Measurements from ENCODE around the gene SMCO2. TPM values are rescaled to one million over a fixed set of nuclear protein-coding genes. Genes with fewer than 3 reads are reported as not detected.

The SMCO2 gene
- total RNA-seq, 1 experiment from 2014 or later = 0.20 TPM

- H4K8ac ChIP-seq (replicated peaks; ENCODE audit: insufficient read length, low read depth, low read length) = no peak overlapping the region
Measured at GRCh38 chr12:27434673-27435565, 11.6 kb upstream of the SMCO2 start.

More at GRCh38 chr12:27434673-27435565, 11.6 kb upstream of the SMCO2 start:
- H2BK5ac ChIP-seq (ENCODE audit: insufficient read length, low read length) = no peak overlapping the region
- H4K91ac ChIP-seq (ENCODE audit: insufficient read length, low read depth, low read length) = no peak overlapping the region
- H3K79me1 ChIP-seq (ENCODE audit: insufficient read depth, low read depth, low read length, poor library complexity, severe bottlenecking) = no peaks in the 10 kb centered on the region
- no peak overlapping the region for H3K9ac ChIP-seq (ENCODE audit: extremely low read depth, insufficient read length, low read length)
- no peaks in the 10 kb centered on the region for H3K9me3 ChIP-seq (ENCODE audit: control insufficient read depth, low read depth, low read length)
- no peaks in the 10 kb centered on the region for H3K23me2 ChIP-seq (ENCODE audit: insufficient read length, low read depth, low read length, poor library complexity, severe bottlenecking)
- no peak overlapping the region for H3K4me2 ChIP-seq (ENCODE audit: insufficient read depth, insufficient read length, low read length)
- peaks cover 16 to 22% of the 10 kb centered on the region in 2 experiments for H3K9me3 Mint-ChIP-seq
- H3K79me2 ChIP-seq (ENCODE audit: insufficient read depth, low read length) = no peaks in the 10 kb centered on the region
- peaks cover 17 to 29% of the 10 kb centered on the region in 2 experiments for H3K4me1 Mint-ChIP-seq
- H3K27me3 ChIP-seq (ENCODE audit: insufficient read depth, low read length) = no peaks in the 10 kb centered on the region
- no peak for DNase-seq
- H2AFZ ChIP-seq (ENCODE audit: low read length) = no peak overlapping the region
- H2AK5ac ChIP-seq (ENCODE audit: insufficient read length, low read length) = no peak overlapping the region
- WGBS (ENCODE audit: extremely low coverage, insufficient read length, low lambda C conversion rate) = no CpG with 5 or more reads among the region's 6 CpGs
- no peak overlapping the region for H3T11ph ChIP-seq (ENCODE audit: low read length)
- peaks cover 13% of the 10 kb centered on the region for H3K27me3 Mint-ChIP-seq (ENCODE audit: low read depth)
- H4K5ac ChIP-seq (ENCODE audit: insufficient read length, low read depth, low read length) = no peak overlapping the region
- no peak overlapping the region for H3K18ac ChIP-seq (ENCODE audit: insufficient read length, low read depth, low read length)
- no peaks in the 10 kb centered on the region for H4K20me1 ChIP-seq (ENCODE audit: control insufficient read depth, insufficient read depth, insufficient read length)
- no peak overlapping the region for H3K27ac ChIP-seq (ENCODE audit: insufficient read length, low read depth, low read length)
- H2BK12ac ChIP-seq (ENCODE audit: insufficient read length, low read depth, low read length) = no peak overlapping the region
- no peaks in the 10 kb centered on the region; the same call in 1 of the 2 replicates for H3K4me1 ChIP-seq (ENCODE audit: insufficient read depth, low read length)
- no peak overlapping the region for H2BK120ac ChIP-seq (ENCODE audit: low read depth, low read length, poor library complexity, severe bottlenecking)
- no peak overlapping the region for H3K23ac ChIP-seq (ENCODE audit: insufficient read length, low read depth, low read length)
- H3K4ac ChIP-seq (ENCODE audit: low read depth, low read length) = no peak overlapping the region
- no peak overlapping the region for H3K14ac ChIP-seq (ENCODE audit: insufficient read depth, low read length)
- no peak overlapping the region for H3K56ac ChIP-seq (ENCODE audit: insufficient read length, low read depth, low read length)
- peaks cover 7 to 33% (median 12%) of the 10 kb centered on the region in 3 experiments for H3K36me3 Mint-ChIP-seq (ENCODE audit: insufficient read depth in 1 of 3, low read depth in 3 of 3)
- TF ChIP-seq CTCF (conservative IDR thresholded peaks at IDR 0.05) = peak; percentile 55
- H2BK20ac ChIP-seq (ENCODE audit: low read depth, low read length, poor library complexity, severe bottlenecking) = no peak overlapping the region
- H3K4me3 Mint-ChIP-seq = no peak overlapping the region
- H3K27ac Mint-ChIP-seq = peak overlapping the region in 2 of 3 experiments; percentile 15 to 94; a peak in 2 of 7 replicates
- no peak overlapping the region for H2BK15ac ChIP-seq (ENCODE audit: low read depth, low read length)
